KOPT-K1 (cell line): ENCODE data around the gene CCDC60.

Experiments used
- H3K27ac ChIP-seq: fragments of 200-600 bp; sonication (generic); 2 replicates; pipeline ENCODE4 v1.5.1; 2016; ENCODE audit warnings: antibody characterized with exemption, mild to moderate bottlenecking, low read depth, low read length; ENCODE audit not compliant: poor library complexity, severe bottlenecking
- H3K36me3 ChIP-seq: fragments of 200-600 bp; sonication (generic); 2 replicates; pipeline ENCODE4 v1.5.1; 2017; ENCODE audit warnings: antibody characterized with exemption, mild to moderate bottlenecking, low read length, moderate library complexity; ENCODE audit not compliant: insufficient read depth
- H3K9me3 ChIP-seq: fragments of 200-600 bp; sonication (generic); 2 replicates; pipeline ENCODE4 v1.5.1; 2017; ENCODE audit warnings: antibody characterized with exemption, low read length, mild to moderate bottlenecking; ENCODE audit not compliant: insufficient read depth, poor library complexity, severe bottlenecking

Gene CCDC60

GRCh38 chr12:119389687-119390086 is 55.2 kb downstream of the CCDC60 start:
- Histone ChIP-seq H3K9me3 (no peaks in the 10 kb centered on the region), H3K36me3 (no peaks in the 10 kb centered on the region), H3K27ac (no peak overlapping the region)

DNA sequence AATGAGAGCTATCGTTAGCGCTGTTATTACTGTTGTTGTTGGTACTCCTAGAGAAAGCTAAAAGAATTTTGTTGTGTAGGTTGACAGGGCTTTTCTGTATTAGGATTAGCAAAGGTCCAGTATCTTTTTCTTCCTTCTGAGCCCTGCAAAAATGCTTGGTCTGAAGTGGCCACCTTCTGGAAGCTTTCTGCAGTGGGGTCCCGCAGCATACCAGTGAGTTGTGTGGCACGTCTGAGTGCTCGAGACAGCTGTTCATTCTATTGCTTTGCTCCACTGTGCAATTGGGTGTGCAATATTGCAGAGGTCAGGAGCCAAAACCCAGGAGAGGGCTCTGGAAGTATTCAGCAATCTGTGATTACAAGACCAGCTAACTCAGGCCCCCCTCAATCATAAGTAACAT is 57.1 kb downstream of the CCDC60 start:
- H3K9me3 ChIP-seq: no peaks in the 10 kb centered on the region
- no peaks in the 10 kb centered on the region for H3K36me3 ChIP-seq
- no peak overlapping the region for H3K27ac ChIP-seq

- H3K27ac ChIP-seq: no peak overlapping the region
- H3K9me3 ChIP-seq: no peaks in the 10 kb centered on the region
- H3K36me3 ChIP-seq: no peaks in the 10 kb centered on the region
These were observed 59.1 kb downstream of the CCDC60 start for GRCh38 chr12:119393677-119394076.

DNA sequence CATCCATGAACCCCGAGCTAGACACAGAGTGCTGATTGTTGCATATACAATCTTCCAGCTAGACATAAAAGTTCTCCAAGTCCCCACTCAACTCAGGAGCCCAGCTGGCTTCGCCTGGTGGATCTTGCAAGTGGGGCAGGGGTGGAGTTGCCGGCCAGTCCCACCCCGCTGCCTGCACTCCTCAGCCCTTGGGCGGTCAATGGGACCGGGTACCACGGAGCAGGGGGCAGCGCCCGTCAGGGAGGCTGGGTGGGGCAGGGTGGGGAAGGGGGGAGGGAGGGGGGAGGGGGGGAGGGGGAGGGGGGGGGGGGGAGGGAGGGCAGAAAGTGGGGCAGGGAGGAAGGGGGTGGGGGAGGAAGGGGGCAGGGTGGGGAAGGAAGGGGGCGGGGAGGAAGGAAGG is 63.0 kb downstream of the CCDC60 start:
- no peak overlapping the region for H3K27ac ChIP-seq

DNA sequence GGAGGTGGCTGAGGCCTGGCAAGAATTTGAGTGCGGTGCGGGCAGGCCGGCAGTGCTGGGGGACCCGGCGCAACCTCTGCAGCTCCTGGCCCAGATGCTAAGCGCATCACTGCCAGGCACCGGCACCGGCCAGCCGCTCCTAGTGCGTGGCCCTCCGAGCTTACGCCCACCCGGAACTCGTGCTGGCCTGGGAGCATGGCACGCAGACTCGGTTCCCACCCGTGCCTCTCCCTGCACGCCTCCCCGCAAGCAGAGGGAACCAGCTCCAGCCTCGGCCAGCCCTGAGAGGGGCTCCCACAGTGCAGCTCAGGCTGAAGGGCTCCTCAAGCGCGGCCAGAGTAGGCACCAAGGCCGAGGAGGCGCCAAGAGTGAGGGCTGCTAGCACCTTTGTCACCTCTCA is 63.7 kb downstream of the CCDC60 start:
- Histone ChIP-seq H3K9me3 (no peaks in the 10 kb centered on the region), H3K27ac (no peak overlapping the region), H3K36me3 (no peaks in the 10 kb centered on the region)

More for the DNA sequence above, 63.0 kb downstream of the CCDC60 start:
- Histone ChIP-seq H3K9me3 (no peaks in the 10 kb centered on the region), H3K36me3 (no peaks in the 10 kb centered on the region)

DNA sequence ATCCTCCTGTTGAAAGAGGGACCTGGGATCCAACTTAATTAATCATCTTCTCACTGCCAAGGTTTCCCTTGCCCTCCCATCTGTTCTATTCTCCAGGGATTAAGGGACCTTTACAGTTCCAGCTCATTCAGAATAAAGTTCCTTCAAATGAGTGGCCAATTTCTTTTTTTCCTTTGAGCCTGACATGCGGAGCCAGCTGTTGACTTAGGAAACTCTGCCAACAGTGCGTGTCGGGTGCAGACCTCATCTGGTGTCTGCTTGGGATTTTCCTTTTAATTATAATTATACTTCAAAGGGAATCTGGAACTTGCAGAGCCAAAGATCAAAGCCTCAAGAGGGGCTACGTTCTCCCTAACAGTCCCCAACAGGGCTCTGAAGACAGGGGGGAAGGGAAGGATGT is 64.8 kb downstream of the CCDC60 start:
- H3K36me3 ChIP-seq: no peaks in the 10 kb centered on the region
- no peaks in the 10 kb centered on the region for H3K9me3 ChIP-seq
- H3K27ac ChIP-seq: no peak overlapping the region

DNA sequence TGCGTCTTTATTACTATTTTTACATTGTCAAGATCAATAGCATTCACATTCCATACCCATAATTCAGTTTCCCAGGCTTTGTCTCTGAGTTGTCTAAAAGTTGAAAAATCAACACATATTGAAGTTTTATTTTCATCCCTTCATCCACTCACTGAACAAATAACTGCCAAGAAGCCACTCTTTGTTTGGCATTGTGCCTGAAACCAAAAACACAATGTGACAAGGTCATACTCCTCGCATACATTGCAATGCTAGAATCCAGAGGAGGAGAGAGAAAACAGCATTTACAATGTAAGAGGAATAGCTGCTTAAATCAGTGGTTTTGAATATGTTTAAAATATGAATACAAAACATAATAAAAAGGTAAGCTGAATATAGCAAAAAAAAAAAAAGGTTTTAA is 71.8 kb downstream of the CCDC60 start:
- H3K36me3 ChIP-seq: no peaks in the 10 kb centered on the region
- no peak overlapping the region for H3K27ac ChIP-seq
- H3K9me3 ChIP-seq: no peaks in the 10 kb centered on the region

DNA sequence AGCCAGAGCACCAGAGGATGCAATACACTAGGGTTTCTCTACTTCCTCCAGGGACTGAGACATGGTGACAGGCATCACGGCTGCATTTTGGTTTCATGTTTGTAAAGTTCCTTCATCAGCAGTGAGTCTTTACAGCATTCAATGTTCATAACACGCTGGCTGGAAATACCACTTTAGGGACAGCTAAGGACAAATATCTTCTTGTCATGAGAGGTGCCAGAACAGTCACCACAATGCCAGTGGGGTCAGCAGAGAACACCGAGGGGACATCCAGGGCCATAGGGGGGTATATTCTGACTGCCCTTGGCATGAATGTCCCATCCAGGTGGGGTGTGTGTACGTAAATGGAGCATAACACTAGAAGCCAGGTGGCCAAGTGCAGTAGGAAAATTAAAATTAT is 72.3 kb downstream of the CCDC60 start:
- no peaks in the 10 kb centered on the region for H3K36me3 ChIP-seq
- H3K9me3 ChIP-seq: no peaks in the 10 kb centered on the region
- H3K27ac ChIP-seq: no peak overlapping the region

DNA sequence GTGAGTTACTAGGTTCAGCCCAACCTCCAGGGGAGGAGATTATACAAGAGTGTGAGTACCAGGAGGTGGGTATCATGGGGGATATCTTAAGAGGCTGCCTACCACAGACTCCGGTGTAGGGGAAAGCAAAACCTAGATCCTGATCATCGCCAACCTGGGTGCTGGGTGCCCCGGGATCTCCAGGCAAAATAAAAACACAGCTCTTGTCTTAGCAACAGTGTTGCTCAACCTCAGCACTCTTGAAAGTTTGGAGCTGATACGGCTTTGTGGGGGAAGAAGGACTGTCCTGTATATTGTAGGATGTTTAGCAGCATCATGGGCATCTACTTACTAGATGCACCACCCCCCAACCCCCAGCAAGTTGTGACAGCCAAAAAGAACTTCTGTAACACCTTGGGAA is 74.5 kb downstream of the CCDC60 start:
- Histone ChIP-seq H3K9me3 (no peaks in the 10 kb centered on the region), H3K36me3 (no peaks in the 10 kb centered on the region), H3K27ac (no peak overlapping the region)

DNA sequence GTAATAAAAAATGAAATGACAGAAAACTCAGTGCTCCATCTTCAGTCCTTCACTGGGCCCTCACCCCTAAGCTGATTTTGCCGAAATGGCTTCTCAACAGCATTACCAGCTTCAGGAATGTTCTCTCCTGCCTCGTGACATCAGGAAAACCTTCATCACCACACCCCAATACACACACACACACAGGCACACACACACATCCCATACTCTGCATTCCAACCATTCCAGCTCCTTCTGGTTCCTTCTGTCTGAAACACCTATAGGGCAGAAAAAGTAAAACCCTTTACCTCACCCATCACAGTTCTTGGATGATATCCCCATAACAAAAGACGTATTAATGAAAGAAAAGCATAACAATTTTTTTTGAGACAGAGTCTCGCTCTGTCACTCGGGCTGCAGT is 75.9 kb downstream of the CCDC60 start:
- H3K36me3 ChIP-seq: no peaks in the 10 kb centered on the region
- H3K9me3 ChIP-seq: no peaks in the 10 kb centered on the region
- H3K27ac ChIP-seq: no peak overlapping the region

- Histone ChIP-seq H3K9me3 (no peaks in the 10 kb centered on the region), H3K36me3 (no peaks in the 10 kb centered on the region), H3K27ac (no peak overlapping the region)
These were observed 77.8 kb downstream of the CCDC60 start for GRCh38 chr12:119412306-119412705.

GRCh38 chr12:119412811-119413794 is 78.6 kb downstream of the CCDC60 start:
- Histone ChIP-seq H3K36me3 (no peaks in the 10 kb centered on the region), H3K27ac (no peak overlapping the region), H3K9me3 (no peaks in the 10 kb centered on the region)

GRCh38 chr12:119415714-119416113 is 81.2 kb downstream of the CCDC60 start:
- Histone ChIP-seq H3K36me3 (no peaks in the 10 kb centered on the region), H3K9me3 (no peaks in the 10 kb centered on the region), H3K27ac (no peak overlapping the region)

- Histone ChIP-seq H3K36me3 (no peaks in the 10 kb centered on the region), H3K27ac (no peak overlapping the region), H3K9me3 (no peaks in the 10 kb centered on the region)
These were observed 82.9 kb downstream of the CCDC60 start for GRCh38 chr12:119417440-119417839.

DNA sequence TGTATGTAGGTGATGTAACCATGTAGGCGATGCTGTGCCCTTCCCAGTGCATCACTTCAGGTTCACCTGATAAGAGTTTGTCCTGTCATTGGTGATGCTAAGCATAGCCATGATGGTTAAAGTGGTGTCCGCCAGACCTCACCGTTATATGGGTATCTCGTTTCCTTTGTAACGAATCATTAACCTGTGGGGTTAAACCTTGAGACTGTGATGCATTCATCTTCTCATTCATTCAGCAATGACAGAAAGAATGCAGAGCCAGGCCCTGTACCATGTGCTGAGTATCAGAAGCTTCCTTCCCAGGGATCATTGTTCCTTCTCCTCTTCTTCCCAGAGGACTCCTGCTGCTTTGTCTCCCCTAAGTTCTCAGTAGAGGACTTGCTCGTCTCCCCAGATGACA is 84.9 kb downstream of the CCDC60 start:
- Histone ChIP-seq H3K36me3 (no peaks in the 10 kb centered on the region), H3K9me3 (no peaks in the 10 kb centered on the region), H3K27ac (no peak overlapping the region)

DNA sequence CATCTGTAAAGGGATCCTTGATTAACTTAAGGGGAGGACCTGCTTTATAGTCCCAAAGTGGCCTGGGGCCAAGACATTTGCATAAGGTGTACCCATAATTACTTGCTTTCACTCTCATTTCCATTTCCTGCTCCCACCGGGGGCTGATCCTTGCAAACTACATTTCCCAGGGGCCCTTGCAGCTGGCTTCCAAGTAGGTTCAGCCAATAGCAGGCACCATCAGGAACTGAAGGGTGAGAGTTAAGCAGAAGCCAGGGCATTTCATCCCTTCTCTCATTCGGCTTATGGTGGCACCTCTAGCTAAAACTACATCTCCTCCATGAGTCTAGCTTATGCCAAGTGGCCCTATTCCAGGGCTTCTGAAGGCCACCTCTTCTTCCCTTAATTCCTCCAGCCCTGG is 88.8 kb downstream of the CCDC60 start:
- no peak overlapping the region for H3K27ac ChIP-seq
- H3K9me3 ChIP-seq: no peaks in the 10 kb centered on the region
- no peaks in the 10 kb centered on the region for H3K36me3 ChIP-seq
